KOPT-K1 (cell line): ENCODE results near the gene CNGA3.

Experiments
- H3K27ac ChIP-seq: fragments of 200-600 bp; sonication (generic); 2 replicates; pipeline ENCODE4 v1.5.1; 2016; ENCODE audit warnings: antibody characterized with exemption, mild to moderate bottlenecking, low read depth, low read length; ENCODE audit not compliant: poor library complexity, severe bottlenecking
- H3K36me3 ChIP-seq: fragments of 200-600 bp; sonication (generic); 2 replicates; pipeline ENCODE4 v1.5.1; 2017; ENCODE audit warnings: antibody characterized with exemption, mild to moderate bottlenecking, low read length, moderate library complexity; ENCODE audit not compliant: insufficient read depth
- H3K9me3 ChIP-seq: fragments of 200-600 bp; sonication (generic); 2 replicates; pipeline ENCODE4 v1.5.1; 2017; ENCODE audit warnings: antibody characterized with exemption, low read length, mild to moderate bottlenecking; ENCODE audit not compliant: insufficient read depth, poor library complexity, severe bottlenecking

Gene CNGA3

DNA sequence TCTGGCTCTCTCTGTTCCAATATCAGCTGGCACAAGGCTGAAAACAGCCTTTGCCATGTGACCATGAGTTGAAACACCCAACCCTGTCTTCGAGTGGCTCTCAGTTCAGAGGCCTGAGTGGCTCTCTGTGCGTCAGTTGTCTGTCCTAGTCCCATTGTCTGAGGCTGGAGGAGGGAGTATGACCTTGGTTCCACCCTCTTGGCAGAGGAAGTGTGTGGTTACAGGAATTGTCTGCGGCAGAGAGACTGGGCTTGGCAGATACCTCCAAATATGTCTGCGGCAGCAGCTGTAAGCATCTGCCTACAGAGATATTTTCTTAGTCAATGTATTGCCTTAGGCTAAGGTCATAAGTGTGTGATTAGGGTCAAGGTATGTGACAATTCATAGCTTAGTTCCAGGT lies 32.6 kb downstream of the CNGA3 start:
- Histone ChIP-seq H3K36me3 (no peaks in the 10 kb centered on the region), H3K27ac (no peak overlapping the region)

DNA sequence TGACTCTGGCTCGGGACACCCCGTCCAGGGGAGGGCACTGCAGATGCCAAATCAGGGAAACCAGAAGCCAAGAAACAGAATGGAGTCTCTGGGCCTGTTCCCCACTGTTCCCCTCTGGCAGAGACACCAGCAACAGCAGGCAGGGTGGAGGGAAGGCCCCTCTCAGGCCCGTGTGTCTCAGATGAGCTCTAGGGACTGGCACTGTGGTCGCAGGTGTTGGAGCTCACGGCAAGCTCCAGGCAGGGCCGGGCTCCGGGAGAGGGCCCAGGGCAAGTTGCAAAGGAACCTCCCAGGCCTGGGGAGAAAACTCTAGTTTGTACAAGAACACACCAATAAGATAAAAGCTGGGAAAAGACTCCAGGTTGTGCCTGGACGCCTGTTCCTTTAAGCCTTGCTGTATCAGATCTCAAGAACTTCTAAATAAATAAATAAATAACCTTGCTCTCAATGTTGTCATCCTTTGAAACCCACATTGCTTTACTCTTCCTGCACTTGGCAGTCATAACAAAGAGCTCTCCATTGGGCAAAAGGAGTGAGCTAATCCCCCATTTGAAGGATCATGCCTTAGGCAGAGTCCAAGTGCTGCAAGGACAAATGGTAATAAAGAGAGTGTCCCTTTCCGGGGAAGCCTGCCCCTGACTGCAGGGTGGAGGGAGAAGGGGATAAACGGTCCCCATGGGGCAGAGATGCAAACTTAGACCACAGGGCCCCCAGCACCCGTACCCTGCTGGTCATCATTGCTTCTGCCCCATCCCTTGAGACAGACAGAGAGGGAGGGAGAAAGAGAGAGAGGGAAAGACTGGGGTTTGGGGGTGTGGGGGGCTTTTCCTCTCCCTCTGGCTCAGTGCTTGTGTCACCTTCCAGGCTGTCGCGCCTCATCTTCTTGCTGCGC lies 33.3 kb downstream of the CNGA3 start:
- H3K27ac ChIP-seq = no peak overlapping the region
- no peaks in the 10 kb centered on the region for H3K9me3 ChIP-seq
- H3K36me3 ChIP-seq = no peaks in the 10 kb centered on the region

More for the DNA sequence above, 32.6 kb downstream of the CNGA3 start:
- H3K9me3 ChIP-seq = no peaks in the 10 kb centered on the region

DNA sequence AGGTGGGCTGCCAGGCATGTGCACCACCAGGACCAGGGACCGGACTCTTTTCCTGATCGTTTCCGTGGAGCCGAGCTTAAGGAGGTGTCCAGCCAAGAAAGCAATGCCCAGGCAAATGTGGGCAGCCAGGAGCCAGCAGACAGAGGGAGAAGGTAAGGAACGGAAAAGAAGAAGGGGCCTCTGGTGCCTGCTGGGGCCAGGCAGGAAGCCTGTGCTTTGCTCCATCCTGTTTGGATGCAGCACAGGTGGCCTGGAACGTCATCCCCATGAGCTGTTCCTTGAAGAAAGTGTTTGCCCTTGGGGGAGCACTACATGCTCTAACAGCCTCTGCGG lies 33.9 kb downstream of the CNGA3 start:
- H3K9me3 ChIP-seq = no peaks in the 10 kb centered on the region
- H3K27ac ChIP-seq = no peak overlapping the region
- H3K36me3 ChIP-seq = no peaks in the 10 kb centered on the region

DNA sequence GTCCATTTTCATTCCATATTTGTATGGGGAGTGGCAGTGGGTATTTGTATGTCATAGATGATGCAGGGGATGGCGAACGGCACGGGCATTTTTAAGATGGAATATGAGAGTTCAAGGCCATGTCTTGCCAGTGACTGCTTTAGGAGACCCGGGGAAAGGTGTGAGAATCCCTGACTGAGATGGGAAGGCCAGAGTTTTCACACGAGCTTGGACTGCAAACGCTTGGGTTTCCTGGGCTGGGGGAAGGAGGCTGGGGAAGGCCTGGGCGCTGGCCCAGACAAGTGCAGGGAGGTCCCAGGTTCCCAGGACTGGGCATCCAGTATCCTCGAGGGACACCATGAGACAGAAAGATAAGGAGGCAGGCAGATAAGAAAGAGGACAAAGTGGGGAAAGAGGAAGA lies 35.2 kb downstream of the CNGA3 start:
- H3K9me3 ChIP-seq = no peaks in the 10 kb centered on the region
- no peak overlapping the region for H3K27ac ChIP-seq

DNA sequence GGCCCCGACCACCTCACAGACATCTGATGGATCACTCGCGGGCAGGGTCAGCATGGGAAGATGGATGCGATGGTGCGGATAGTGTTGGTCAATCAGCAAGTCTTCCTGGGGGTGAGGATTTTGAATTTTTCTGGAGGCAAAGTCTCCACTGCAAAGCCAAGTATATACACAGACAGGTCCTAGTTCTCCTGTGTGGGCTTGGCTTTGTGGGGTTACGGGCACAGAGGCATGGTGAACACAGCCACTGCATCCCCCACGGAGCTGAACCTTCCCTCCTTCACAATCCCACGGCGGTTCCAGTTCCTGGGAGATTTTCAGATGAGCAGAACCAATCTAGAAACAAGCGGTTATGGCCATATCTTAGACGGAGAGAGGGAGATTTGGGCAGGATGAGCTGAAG lies 35.8 kb downstream of the CNGA3 start:
- H3K36me3 ChIP-seq = no peaks in the 10 kb centered on the region
- H3K27ac ChIP-seq = no peak overlapping the region
- H3K9me3 ChIP-seq = no peaks in the 10 kb centered on the region

More for the DNA sequence above, 35.2 kb downstream of the CNGA3 start:
- H3K36me3 ChIP-seq = no peaks in the 10 kb centered on the region

DNA sequence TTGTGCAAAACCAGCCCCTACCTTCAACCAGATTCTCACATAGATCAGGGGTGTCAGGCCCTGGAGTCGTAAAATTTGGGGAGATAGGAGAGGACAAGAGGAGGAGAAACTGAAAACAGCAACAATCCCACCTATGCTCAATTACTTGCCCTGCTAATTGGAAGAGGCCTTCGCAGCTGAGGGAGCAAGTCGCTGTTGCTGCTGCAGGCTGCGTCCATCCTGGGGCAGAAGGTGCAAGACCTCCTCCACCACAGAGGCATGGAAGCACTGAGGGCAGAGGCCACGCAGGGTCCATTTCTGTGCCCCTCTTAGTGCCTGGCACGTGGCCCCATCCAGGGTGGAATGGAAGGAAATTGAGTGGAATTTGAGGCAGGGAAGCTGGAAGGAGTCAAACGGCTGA lies 36.5 kb downstream of the CNGA3 start:
- Histone ChIP-seq H3K9me3 (no peaks in the 10 kb centered on the region), H3K36me3 (no peaks in the 10 kb centered on the region), H3K27ac (no peak overlapping the region)

DNA sequence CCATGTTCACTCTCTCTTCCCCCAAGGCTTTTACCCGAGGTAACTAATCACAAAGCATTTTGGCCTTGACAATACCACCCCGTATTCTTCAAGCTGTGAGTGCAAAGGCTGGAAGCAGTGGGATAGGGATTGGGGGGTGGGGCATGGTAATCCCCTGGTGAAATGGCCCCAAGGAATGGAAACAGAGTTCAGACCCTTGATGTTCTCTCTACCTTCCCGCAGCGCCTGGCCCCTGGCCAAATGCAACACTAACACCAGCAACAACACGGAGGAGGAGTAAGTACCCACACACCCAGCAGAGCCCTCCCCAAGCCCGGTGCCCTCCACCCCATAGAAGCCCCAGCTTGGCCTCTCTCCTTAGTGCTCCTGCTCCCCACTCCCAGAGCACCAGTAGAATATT lies 36.9 kb downstream of the CNGA3 start:
- Histone ChIP-seq H3K36me3 (no peaks in the 10 kb centered on the region), H3K27ac (no peak overlapping the region), H3K9me3 (no peaks in the 10 kb centered on the region)

DNA sequence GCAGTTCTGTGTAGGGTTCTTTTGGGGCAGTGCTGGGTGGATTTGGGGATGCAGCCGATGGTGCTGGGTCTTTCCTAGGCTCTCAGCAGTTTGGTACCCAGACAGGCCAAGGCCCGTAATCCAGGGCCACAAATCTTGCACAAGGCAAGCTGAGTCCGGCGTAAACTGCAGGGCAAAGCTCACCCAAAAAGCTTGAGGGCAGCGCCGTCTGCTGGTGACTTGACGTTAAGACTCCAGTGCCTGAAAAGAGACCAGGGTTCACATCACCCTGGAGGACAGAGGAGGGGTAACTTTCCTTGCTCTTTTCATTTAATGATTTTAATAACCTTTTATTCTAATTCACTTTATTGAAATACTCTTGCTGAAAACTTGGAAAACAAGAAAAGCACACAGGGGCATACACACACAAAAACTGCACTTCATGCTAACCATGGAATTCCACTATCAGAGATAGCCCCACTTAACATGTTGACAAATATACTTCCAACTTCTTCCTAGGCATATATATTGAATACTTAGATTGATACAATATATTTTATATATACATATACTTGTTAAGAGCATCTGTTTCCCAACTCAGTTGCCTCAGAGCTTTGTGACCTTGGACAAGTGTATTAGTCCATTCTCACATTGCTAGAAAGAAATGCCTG lies 38.9 kb downstream of the CNGA3 start:
- Histone ChIP-seq H3K36me3 (no peaks in the 10 kb centered on the region), H3K9me3 (no peaks in the 10 kb centered on the region), H3K27ac (no peak overlapping the region)

DNA sequence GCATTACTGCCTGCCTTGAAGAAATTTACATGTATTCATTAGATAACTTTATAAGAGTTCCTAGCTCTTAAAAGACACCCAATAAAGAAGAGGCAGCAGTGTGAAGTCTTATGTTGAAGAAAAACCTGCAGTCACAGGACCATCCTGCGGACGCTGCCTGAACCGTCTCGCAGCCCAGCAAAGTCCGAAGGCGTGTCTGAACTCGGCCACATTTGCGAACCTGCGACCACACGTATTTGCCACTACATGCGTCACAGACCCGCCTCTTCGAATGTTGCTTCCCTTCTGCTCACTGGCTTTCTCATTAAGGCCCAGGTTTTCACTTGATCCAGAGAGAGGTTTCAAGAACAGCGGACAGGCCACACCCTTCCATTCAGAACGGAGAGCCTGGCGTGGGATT lies 41.2 kb downstream of the CNGA3 start:
- H3K27ac ChIP-seq = no peak overlapping the region
- no peaks in the 10 kb centered on the region for H3K36me3 ChIP-seq
- H3K9me3 ChIP-seq = no peaks in the 10 kb centered on the region

DNA sequence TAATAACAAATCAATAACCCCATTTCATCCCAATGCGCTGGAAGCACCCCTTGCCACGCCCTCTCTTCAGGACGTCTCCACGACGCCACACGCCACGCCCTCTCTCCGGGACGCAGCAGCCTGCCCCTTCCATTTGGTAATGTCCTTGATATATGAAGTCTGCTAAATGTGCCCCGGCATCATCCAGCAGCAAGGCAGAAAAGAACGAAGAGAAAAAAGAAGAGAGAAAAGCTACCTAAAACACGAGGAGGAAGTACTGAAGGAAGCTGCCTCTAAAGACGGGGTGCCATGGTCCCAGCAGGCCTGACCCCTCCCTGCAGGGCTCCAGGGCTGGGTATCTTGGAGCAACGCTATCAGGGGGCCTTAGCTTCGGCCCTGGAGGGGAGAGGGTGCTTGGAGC lies 41.8 kb downstream of the CNGA3 start:
- Histone ChIP-seq H3K36me3 (no peaks in the 10 kb centered on the region), H3K9me3 (no peaks in the 10 kb centered on the region), H3K27ac (no peak overlapping the region)

DNA sequence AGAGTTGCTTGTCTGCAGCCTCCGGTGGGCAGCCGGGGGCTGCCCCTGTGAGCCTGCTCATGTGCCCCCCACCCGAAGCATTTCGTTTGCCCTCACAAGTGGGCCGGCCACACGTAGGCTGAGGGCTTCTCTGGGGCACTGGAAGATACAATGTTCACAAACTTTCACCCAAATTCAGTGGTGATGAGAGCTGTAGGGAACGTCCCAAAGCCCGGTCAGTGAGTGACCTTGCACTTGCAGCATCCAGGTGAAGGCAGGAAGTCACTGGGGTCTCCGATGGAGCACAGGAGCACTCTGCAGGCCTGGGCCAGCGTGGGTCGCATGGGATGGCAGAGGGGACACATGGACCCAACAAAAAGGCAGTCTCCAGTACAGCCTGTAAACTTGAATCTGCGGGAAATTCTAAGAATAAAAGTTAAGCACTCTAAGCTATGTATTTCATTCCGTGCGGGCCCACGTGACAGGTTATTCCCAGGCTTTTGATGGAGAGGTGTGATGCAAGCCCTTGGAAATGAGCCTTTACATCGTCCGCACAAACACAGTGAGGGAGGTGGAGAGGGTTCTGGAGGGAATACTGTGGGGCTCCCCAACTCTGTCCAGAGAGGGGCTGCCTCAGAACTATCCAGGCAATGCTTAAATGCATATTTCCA lies 42.5 kb downstream of the CNGA3 start:
- no peak overlapping the region for H3K27ac ChIP-seq
- H3K36me3 ChIP-seq = no peaks in the 10 kb centered on the region
- H3K9me3 ChIP-seq = no peaks in the 10 kb centered on the region

DNA sequence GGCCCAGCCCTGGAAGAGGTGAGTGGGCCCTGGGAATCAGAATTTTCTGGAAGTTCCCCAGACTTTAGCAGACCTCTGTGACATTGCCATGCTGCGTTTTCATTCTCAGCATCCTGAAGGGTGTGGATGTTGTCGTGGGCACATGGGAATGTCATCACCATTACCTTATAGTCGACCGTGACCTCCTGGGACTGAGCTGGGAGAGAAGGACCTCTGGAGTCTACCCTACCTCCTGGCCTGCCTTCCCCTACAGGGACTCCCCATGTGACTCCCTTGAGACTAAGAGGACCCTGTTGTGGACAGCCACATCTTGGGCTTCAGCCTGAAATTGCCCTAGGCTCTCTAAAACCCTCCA lies 43.0 kb downstream of the CNGA3 start:
- Histone ChIP-seq H3K36me3 (no peaks in the 10 kb centered on the region), H3K9me3 (no peaks in the 10 kb centered on the region), H3K27ac (no peak overlapping the region)

DNA sequence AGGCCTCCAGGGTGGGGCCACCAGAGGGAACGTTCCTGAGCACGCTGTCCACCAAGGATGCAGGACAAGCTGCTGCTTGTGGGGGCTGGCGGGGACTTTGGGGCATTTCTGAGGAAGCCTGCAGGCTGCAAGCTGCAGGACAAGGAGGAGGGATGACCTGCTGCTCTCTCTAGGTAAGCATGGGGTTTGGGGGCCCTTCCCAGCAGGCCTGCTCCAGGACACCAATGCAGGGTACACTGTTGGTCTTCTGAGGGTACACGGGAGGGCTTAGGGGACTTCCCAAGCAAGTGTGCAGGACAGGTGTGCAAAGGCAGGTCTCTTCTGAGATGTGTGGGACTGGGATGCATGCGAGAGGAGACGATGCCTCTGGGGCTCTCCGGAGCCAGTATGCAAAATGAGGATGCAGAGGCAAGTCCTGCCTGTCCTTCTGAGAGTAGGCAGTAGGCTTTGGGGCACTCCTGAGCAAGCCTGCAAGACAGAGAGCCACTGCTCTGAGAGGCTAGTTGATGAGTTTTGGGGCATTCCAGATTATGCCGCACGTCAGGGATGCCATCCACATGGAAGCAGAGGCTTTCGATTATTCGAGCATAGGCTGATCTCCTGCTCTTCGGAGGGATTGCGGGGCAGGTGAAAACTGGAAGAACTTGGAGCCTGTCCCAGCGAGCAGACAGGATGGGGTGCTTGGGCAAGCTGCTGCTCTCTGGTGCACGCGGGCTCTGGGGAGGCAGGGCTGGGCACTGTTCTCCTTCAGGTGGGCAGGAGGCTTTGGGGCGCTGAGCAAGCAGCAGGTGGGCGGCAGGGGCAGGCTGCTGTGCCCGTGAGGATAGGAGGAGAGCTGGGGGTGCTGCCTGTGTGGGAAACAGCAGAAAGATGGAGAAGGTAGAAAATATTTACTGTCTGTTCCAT lies 44.6 kb downstream of the CNGA3 start:
- Histone ChIP-seq H3K9me3 (no peaks in the 10 kb centered on the region), H3K27ac (no peak overlapping the region), H3K36me3 (no peaks in the 10 kb centered on the region)

DNA sequence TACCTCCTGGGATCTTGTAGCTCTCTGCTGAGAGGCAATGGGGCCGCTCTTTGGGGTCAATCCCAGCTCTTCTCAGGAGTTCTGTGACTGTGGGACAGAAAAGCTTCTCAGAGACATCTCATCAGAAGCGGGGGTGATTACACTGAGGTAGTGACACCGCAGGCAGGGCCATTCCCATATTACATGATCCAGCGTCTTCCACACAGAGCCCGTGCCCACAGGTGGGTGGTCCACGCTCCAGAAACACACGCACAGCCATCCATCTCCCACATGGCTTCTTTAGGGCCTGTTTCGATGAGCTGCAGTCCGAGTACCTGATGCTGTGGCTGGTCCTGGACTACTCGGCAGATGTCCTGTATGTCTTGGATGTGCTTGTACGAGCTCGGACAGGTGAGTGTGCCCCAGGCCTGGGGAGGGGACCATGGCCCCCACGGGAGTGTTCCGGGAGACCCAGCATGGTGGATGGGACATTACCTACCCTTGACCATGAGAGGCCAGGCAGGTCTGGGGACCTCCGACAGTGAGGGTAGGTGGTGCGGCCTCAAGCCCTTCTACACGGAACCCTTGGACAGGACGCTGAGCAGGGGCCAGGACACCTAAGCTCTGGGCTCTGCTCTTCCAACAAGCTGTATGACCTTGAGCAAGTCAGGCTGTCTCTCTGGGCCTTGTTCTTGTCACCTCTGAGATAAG lies 45.5 kb downstream of the CNGA3 start:
- no peak overlapping the region for H3K27ac ChIP-seq
- no peaks in the 10 kb centered on the region for H3K36me3 ChIP-seq
- no peaks in the 10 kb centered on the region for H3K9me3 ChIP-seq
